Sigmoid colon (tissue), 4 donors: Measurements from ENCODE around the gene S100A14.

ENCODE experiments used
- CTCF ChIP-seq, 4 experiments: fragments of 450-650 bp in 3 of 4; fragments of 200-600 bp in 1 of 4; IDR thresholded peaks; one replicate each; pipeline ENCODE4 v1.5.1; 2016 to 2019; ENCODE audit warnings: antibody characterized with exemption in 4 of 4, mild to moderate bottlenecking in 3 of 4, moderate library complexity in 2 of 4
- EP300 ChIP-seq, 4 donors: sonication (generic); formaldehyde crosslinking; IDR thresholded peaks; one replicate each; pipeline ENCODE4 v1.6.1; 2017; ENCODE audit warnings: antibody characterized with exemption in 4 of 4
- POLR2A ChIP-seq, 2 donors: fragments of 450-650 bp; IDR thresholded peaks; one replicate each; pipeline ENCODE4 v1.6.1; 2016; ENCODE audit warnings: antibody characterized with exemption in 2 of 2, mild to moderate bottlenecking in 2 of 2, moderate library complexity in 2 of 2

- no peak for TF ChIP-seq EP300 (IDR thresholded peaks at IDR 0.05)
- no peak for TF ChIP-seq CTCF (IDR thresholded peaks at IDR 0.05)
- no peak for TF ChIP-seq POLR2A (IDR thresholded peaks at IDR 0.05)
These were observed 37.2 kb downstream of the S100A14 start for GRCh38 chr1:153578936-153579335.
